ENCODE data around the gene MYOG.

The MYOG gene

GRCh38 chr1:203120325-203121153 is 34.7 kb upstream of the MYOG start:
- Histone ChIP-seq H3K4me3 (ENCODE audit: low read depth in 1 of 2, low read length in 1 of 2) (no peak overlapping the region), H3K27me3 (peaks cover 100% of the 10 kb centered on the region), H3K4me1 (ENCODE audit: control insufficient read depth in 1 of 2, insufficient read depth in 1 of 2, low read depth in 1 of 2, low read length in 1 of 2) (peaks cover 0 to 7% of the 10 kb centered on the region in 2 experiments), H3K27ac (no peak overlapping the region), H3K9me3 (no peaks in the 10 kb centered on the region), H3K36me3 (no peaks in the 10 kb centered on the region)
- TF ChIP-seq CTCF (IDR thresholded peaks at IDR 0.05): no peak

GRCh38 chr1:203117611-203118575 is 32.1 kb upstream of the MYOG start:
- H3K9me3 ChIP-seq: no peaks in the 10 kb centered on the region
- TF ChIP-seq CTCF (IDR thresholded peaks at IDR 0.05): peak; percentile 57
- H3K27ac ChIP-seq: no peak overlapping the region
- H3K36me3 ChIP-seq: no peaks in the 10 kb centered on the region
- H3K27me3 ChIP-seq: peaks cover 91% of the 10 kb centered on the region
- H3K4me3 ChIP-seq (ENCODE audit: low read depth in 1 of 2, low read length in 1 of 2): no peak overlapping the region
- peaks cover 0 to 4% of the 10 kb centered on the region in 2 experiments for H3K4me1 ChIP-seq (ENCODE audit: control insufficient read depth in 1 of 2, insufficient read depth in 1 of 2, low read depth in 1 of 2, low read length in 1 of 2)

GRCh38 chr1:203116091-203116820 is 30.4 kb upstream of the MYOG start:
- H3K27me3 ChIP-seq: peaks cover 81% of the 10 kb centered on the region
- no peaks in the 10 kb centered on the region for H3K9me3 ChIP-seq
- no peak for TF ChIP-seq CTCF (IDR thresholded peaks at IDR 0.05)
- peaks cover 0 to 4% of the 10 kb centered on the region in 2 experiments for H3K4me1 ChIP-seq (ENCODE audit: control insufficient read depth in 1 of 2, insufficient read depth in 1 of 2, low read depth in 1 of 2, low read length in 1 of 2)
- no peaks in the 10 kb centered on the region for H3K36me3 ChIP-seq
- H3K27ac ChIP-seq: no peak overlapping the region
- H3K4me3 ChIP-seq (ENCODE audit: low read depth in 1 of 2, low read length in 1 of 2): no peak overlapping the region

- peaks cover 81% of the 10 kb centered on the region for H3K27me3 ChIP-seq
- peaks cover 0 to 4% of the 10 kb centered on the region in 2 experiments for H3K4me1 ChIP-seq (ENCODE audit: control insufficient read depth in 1 of 2, insufficient read depth in 1 of 2, low read depth in 1 of 2, low read length in 1 of 2)
- H3K36me3 ChIP-seq: no peaks in the 10 kb centered on the region
- no peaks in the 10 kb centered on the region for H3K9me3 ChIP-seq
- no peak overlapping the region for H3K4me3 ChIP-seq (ENCODE audit: low read depth in 1 of 2, low read length in 1 of 2)
- H3K27ac ChIP-seq: no peak overlapping the region
- no peak for TF ChIP-seq CTCF (IDR thresholded peaks at IDR 0.05)
Measured at GRCh38 chr1:203114202-203114601, 28.4 kb upstream of the MYOG start.

GRCh38 chr1:203113308-203113707 is 27.5 kb upstream of the MYOG start:
- H3K9me3 ChIP-seq: no peaks in the 10 kb centered on the region
- H3K27me3 ChIP-seq: peaks cover 81% of the 10 kb centered on the region
- no peak overlapping the region for H3K4me3 ChIP-seq (ENCODE audit: low read depth in 1 of 2, low read length in 1 of 2)
- H3K27ac ChIP-seq: no peak overlapping the region
- peaks cover 0 to 4% of the 10 kb centered on the region in 2 experiments for H3K4me1 ChIP-seq (ENCODE audit: control insufficient read depth in 1 of 2, insufficient read depth in 1 of 2, low read depth in 1 of 2, low read length in 1 of 2)
- no peak for TF ChIP-seq CTCF (IDR thresholded peaks at IDR 0.05)
- no peaks in the 10 kb centered on the region for H3K36me3 ChIP-seq
